ENCODE measurements around the gene ZNF438.

Gene ZNF438

GRCh38 chr10:30883116-30883515 is 148.5 kb downstream of the ZNF438 start:
- no peak for DNase-seq (ENCODE audit: low read depth)

GRCh38 chr10:30882281-30882680 is 149.4 kb downstream of the ZNF438 start:
- no peak for DNase-seq (ENCODE audit: low read depth)

DNA sequence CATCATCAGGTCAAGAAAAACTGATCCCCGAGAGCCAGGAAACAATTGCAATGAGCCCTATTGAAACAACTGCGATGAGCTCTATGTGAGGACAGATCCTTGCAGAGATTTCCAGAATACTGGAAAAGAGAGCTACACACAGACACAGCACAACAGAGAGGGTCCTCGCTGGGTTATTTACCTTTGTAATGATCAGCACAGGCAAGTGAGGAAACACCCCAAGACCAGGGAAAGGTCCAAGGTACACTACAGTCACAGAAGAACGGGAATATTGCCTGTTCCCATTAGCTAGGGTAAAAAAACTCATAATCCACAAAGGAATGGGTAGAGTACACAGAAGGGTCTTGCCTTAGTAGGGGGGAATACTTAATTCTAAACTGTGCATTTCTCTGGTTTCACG is 152.7 kb downstream of the ZNF438 start:
- no peak for DNase-seq (ENCODE audit: low read depth)

DNA sequence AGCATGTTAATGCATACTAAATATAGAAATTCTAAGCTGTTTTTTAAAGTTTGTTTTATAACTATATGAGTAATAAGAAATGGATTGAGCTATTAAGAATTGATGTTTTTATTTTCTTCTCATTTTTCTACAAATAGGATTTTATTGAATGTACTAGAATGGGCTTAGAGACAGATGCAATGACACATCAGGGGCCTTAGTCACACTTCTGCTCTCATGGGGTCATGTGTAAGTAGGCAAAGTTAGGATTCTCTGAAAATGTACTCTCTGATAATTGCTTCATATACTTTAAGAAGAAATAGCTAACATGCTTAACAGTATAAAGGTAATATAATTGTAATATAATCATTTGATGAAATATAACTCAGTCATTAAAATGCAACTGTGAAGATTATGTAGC is 154.6 kb downstream of the ZNF438 start:
- DNase-seq (ENCODE audit: low read depth): no peak

DNA sequence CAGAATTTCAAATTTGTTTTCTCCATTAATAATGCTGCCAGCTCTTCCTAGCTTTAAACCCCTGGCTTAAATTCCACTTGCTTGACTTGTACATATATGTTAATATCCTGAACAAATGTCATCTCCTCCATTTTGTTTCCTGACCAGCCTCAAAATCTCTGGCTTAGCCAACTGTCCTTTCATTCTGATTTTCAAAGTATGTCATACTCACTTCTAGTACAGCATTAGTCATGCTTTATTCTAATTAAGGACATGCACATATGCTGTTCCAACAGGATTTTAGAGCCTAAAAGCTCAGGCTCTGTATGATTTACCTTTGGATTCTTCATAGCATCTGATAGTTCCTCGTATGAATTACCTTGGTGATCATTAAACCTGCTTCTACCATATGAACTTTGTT is 158.3 kb downstream of the ZNF438 start:
- no peak for DNase-seq (ENCODE audit: low read depth)

- DNase-seq (ENCODE audit: low read depth): no peak
Measured at GRCh38 chr10:30870896-30871295, 160.8 kb downstream of the ZNF438 start.

GRCh38 chr10:30869566-30869965 is 162.1 kb downstream of the ZNF438 start:
- no peak for DNase-seq (ENCODE audit: low read depth)

GRCh38 chr10:30868611-30869010 is 163.1 kb downstream of the ZNF438 start:
- no peak for DNase-seq (ENCODE audit: low read depth)

- DNase-seq (ENCODE audit: low read depth): no peak
Measured at GRCh38 chr10:30866896-30867295, 164.8 kb downstream of the ZNF438 start.

- DNase-seq (ENCODE audit: low read depth): no peak
Measured at GRCh38 chr10:30865141-30865926, 166.3 kb downstream of the ZNF438 start.

DNA sequence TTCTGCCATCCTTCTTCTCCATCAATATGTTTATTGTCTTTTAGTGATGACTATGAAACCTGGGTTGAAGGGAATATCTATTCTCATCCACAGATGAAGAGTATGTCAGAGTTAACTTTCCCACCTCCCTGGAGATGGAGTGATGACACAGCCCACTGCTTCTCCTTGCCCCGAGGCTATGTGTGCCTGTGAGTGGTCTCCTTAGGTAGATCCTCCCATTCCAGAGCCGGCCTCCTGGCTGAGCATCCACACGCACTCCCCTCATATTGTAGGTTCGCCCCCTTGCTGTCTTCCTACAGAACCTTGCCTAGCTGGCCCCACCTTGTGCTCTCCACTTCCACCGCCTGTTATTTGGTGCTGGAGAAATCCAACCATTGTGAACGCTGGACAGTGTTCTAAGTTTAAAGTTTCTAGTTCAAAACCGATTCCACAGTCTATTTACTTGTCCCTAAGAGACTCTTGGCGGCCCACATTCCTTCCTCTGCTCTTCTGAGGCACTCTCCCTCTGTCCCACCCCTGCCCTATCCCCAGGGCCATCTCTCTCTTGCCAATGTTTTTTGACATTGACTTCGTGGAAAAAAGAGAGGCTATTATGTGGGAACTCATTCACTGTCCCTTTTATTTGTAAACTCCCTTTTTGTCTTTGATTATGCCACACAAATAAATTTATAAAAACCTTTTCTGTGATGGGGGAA is 168.0 kb downstream of the ZNF438 start:
- DNase-seq (ENCODE audit: low read depth): no peak

DNA sequence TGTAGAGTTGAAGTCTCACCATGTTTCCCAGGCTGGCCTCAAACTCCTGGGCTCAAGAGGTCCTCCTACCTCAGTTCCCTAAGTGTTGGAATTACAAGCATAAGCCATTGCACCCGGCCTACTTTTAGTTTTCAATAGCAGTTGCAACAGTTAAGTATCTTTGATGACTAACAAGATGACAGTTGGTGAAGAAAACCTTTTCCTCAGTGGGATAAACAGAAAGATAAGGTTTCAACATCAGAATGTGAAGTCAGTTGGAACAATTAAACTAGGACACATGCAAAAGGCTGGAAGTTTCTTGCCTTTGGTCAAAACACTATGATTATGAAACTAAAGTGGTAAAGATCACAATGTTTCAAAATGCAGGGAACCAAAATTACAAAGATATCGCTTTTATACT is 169.2 kb downstream of the ZNF438 start:
- DNase-seq (ENCODE audit: low read depth): peak; percentile 22

DNA sequence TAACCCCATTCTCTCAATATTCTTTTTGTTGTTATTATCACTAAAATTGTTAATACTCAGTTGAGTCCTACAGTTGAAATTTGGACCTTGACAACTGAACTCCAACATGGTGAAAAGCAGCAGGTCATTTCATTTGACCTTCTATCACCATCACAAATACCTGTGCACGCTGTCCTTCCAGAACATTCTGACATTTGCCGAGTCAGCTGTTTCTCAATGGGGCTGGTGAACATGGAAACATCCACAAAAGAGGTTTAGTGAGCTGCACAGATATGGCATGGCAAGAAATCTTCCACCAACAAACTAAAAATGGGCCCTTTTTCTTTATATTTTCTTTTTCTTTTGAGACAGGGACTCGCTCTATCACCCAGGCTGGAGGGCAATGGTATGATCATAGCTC is 169.7 kb downstream of the ZNF438 start:
- DNase-seq (ENCODE audit: low read depth): no peak

GRCh38 chr10:30861221-30861620 is 170.4 kb downstream of the ZNF438 start:
- no peak for DNase-seq (ENCODE audit: low read depth)

DNA sequence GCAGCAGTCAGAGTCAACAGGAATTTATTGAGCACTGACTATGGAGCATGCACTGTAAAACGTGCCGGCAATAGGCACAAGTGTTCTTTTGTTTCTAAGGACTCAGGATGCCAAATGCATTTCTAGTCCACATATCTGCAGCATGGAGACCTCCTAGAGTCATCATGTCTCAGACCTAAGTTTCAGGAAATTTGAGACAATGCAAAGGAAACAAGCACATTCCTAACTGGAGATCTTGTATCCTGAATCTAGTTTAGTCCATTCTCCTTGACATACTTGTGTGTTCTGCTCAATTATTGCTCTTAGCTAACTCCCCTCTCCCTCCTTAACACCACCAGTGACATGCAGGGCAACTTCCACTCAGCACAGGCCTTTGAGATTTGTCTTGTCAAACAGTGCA is 173.2 kb downstream of the ZNF438 start:
- DNase-seq (ENCODE audit: low read depth): no peak

DNA sequence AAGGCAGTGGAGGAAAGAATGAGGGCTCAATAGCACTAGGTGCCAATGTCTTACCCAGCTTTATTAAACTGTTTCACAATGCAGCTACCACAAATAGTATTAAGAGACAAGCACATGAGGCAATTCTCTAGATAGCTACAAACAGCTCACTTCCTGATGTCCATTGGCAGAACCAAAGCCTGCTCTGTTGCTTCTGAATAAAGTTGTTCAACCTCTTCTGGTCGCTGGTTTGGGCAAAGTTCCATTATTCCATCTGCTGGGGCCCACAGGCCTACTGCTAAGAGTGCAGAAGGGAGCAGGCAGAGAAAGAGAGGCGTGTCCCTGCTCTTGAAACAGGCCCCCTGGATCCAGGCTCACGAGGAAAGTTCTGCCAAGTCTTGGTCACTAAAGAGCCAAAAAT is 173.9 kb downstream of the ZNF438 start:
- DNase-seq (ENCODE audit: low read depth): no peak

DNA sequence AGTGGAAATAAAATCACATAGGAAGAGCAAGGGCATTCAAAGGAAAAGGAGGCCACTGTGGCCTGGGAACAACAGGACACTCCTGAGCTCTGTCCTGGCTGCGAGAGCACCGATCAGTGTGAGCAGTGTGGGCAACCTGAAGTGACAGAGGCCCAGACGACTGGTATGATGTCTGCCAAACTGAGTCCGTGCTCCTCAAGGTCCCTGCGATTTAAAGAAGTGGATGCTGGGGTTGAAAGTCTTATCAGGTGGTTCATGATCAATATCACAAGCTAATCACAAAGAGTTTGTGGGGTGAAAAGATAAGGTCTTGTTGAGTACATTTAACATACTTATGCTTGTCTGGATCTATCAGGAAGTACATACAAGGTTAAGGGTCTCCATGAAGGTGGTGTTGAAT is 176.5 kb downstream of the ZNF438 start:
- DNase-seq (ENCODE audit: low read depth): no peak

- no peak for DNase-seq (ENCODE audit: low read depth)
Measured at GRCh38 chr10:30854656-30855055, 177.0 kb downstream of the ZNF438 start.

DNA sequence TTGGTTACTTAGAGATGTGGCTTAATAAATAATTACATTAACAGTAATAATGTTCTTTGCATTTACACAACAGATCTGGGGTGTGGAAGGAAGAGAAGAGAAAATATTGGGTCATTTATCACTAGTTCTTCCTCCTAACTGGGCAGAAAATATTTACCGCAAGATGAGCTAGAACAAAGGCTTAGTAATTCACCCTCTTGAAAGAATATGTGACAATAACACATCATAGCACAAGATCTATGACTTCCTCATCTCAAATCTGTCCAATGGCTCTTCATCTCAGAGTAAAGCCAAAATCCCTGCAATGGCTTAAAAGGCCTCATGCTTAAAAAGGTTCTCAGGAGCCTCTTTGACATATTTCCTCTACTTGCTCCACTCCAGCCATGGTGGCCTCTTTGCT is 178.6 kb downstream of the ZNF438 start:
- no peak for DNase-seq (ENCODE audit: low read depth)

DNA sequence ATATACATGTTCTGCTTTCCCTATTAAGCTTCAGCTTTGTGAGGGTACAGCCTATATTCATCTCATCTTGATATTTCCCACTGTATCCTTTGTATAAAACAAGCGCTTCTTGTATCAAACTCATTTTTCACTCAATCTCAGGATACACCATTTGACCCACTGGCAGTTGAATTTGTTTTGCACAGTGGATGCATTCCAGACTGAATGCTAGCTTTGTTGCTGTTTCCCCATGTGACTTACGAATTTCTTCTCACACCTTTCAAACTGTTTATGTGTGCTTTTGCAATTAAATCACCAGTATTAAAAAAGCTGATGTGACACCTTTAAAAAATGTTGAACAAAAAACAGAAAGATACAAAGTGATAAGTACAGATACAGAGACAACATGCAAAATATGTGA is 180.9 kb downstream of the ZNF438 start:
- DNase-seq (ENCODE audit: low read depth): no peak

- no peak for DNase-seq (ENCODE audit: low read depth)
Measured at GRCh38 chr10:30849231-30850035, 182.2 kb downstream of the ZNF438 start.

DNA sequence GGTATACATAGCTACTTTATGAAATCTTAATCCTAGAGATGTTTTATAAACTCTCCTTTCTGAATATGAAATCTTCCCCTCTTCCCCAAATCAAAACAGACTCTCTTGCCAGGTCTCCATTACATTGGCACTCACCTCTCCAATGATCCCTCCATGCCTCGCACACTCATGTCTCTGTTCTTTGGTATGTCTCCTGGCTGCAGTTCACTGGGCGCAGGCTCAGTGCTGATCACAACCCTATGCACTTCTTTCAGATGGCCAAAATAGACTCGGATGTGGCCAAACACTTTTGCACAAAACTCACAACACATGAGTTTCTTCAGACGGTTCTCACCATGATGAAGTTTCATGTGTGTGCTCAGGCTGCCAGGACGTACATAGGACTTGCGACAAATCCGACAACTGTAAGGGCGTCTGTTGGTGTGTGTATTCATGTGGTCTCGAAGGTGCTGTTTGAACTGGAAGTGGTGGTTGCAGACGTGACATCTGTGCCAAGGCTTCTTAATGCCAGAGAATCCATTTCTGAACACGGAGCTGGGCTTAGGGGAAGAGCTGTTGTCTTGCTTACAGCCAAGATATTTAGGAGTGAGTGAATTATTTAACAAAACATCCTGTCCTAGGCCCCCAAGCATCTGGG is 183.2 kb downstream of the ZNF438 start:
- DNase-seq (ENCODE audit: low read depth): no peak

Measured in HS-5 (cell line).